H1 (cell line): ENCODE measurements around the gene VMP1. TPM values are rescaled to one million over a fixed set of nuclear protein-coding genes. Genes with fewer than 3 reads are reported as not detected.

Experiments used
- CTCF ChIA-PET: fragments of 300-600 bp; sonication (Branson Sonifier 250); formaldehyde crosslinking; loops from one replicate; lab custom pipeline; 2021; ENCODE audit not compliant: partially characterized antibody; lab: Charles Lee
- POLR2A ChIA-PET: fragments of 300-600 bp; sonication (Branson Sonifier 250); formaldehyde crosslinking; loops from one replicate; lab custom pipeline; 2021; ENCODE audit warnings: inconsistent platforms; ENCODE audit not compliant: partially characterized antibody; lab: Charles Lee
- DNase-seq, 2 experiments: peaks; one replicate each; pipeline versions ENCODE4 v3.0.0 to v3.0.0-alpha.2; 2010 to 2022; ENCODE audit warnings: low spot score in 2 of 2, low read depth in 1 of 2, mixed read lengths in 1 of 2
- FAIRE-seq: peaks from 2 replicates; lab custom pipeline; 2011; peaks lifted over from hg19 to GRCh38; lab: Jason Lieb, UNC
- H2AFZ ChIP-seq: 2 replicates; pipeline ENCODE4 v1.8.1; 2012; ENCODE audit warnings: low read length, inconsistent platforms
- H2AK5ac ChIP-seq: 2 replicates; pipeline ENCODE4 v1.6.1; 2013; ENCODE audit warnings: low read depth, low read length
- H2BK120ac ChIP-seq: replicated peaks from 2 replicates; pipeline ENCODE3; 2013; ENCODE audit warnings: low read depth, low read length, inconsistent platforms
- H2BK12ac ChIP-seq: 2 replicates; pipeline ENCODE4 v1.6.1; 2013; ENCODE audit warnings: low read depth, low read length
- H2BK15ac ChIP-seq: 2 replicates; pipeline ENCODE4 v1.6.1; 2013; ENCODE audit warnings: low read length
- H2BK20ac ChIP-seq: 2 replicates; pipeline ENCODE4 v1.6.1; 2013; ENCODE audit warnings: low read length
- H2BK5ac ChIP-seq: 2 replicates; pipeline ENCODE4 v1.6.1; 2013; ENCODE audit warnings: low read depth, low read length
- H3K14ac ChIP-seq: 2 replicates; pipeline ENCODE4 v1.6.1; 2013; ENCODE audit warnings: inconsistent platforms; ENCODE audit not compliant: insufficient read length
- H3K18ac ChIP-seq: 2 replicates; pipeline ENCODE4 v1.6.1; 2013; ENCODE audit warnings: low read length; ENCODE audit errors: extremely low read depth
- H3K23ac ChIP-seq: 2 replicates; pipeline ENCODE4 v1.6.1; 2013; ENCODE audit warnings: inconsistent platforms; ENCODE audit not compliant: insufficient read length
- H3K23me2 ChIP-seq: 2 replicates; pipeline ENCODE4 v1.6.1; 2013; ENCODE audit warnings: low read depth, low read length
- H3K27ac ChIP-seq: 2 replicates; pipeline ENCODE4 v1.6.1; 2011; ENCODE audit warnings: low read depth, low read length, inconsistent platforms
- H3K27me3 ChIP-seq, 4 experiments: replicated peaks in 1 of 4; 1 replicate in 1 of 4; 2 replicates in 3 of 4; pipeline versions ENCODE4 v1.6.1 to v1.8.1; 2011 to 2013; ENCODE audit warnings: low read length in 3 of 4, mild to moderate bottlenecking in 3 of 4, inconsistent platforms in 2 of 4, mixed read lengths in 2 of 4, moderate library complexity in 1 of 4; ENCODE audit not compliant: control insufficient read depth in 3 of 4, insufficient read depth in 3 of 4; ENCODE audit errors: extremely low read depth in 1 of 4
- H3K36me3 ChIP-seq, 4 experiments: 2 replicates each; pipeline versions ENCODE4 v1.6.1 to v1.8.1; 2011 to 2013; ENCODE audit warnings: mild to moderate bottlenecking in 4 of 4, low read length in 3 of 4, moderate library complexity in 2 of 4, control low read depth in 1 of 4, inconsistent platforms in 1 of 4; ENCODE audit not compliant: insufficient read depth in 4 of 4, control insufficient read depth in 2 of 4
- H3K4ac ChIP-seq: replicated peaks from 2 replicates; pipeline ENCODE3; 2013; ENCODE audit warnings: low read length, low read depth, mixed read lengths, inconsistent platforms; ENCODE audit not compliant: insufficient read length
- H3K4me1 ChIP-seq, 4 experiments: replicated peaks in 1 of 4; 1 replicate in 1 of 4; 2 replicates in 3 of 4; pipeline versions ENCODE4 v1.6.1 to v1.8.1; 2011 to 2013; ENCODE audit warnings: low read length in 3 of 4, inconsistent platforms in 2 of 4, mixed read lengths in 1 of 4; ENCODE audit not compliant: insufficient read depth in 4 of 4, control insufficient read depth in 3 of 4
- H3K4me2 ChIP-seq, 2 experiments: 2 replicates each; pipeline versions ENCODE4 v1.6.1 to v1.8.1; 2011 to 2013; ENCODE audit warnings: low read depth in 2 of 2, low read length in 2 of 2, control low read depth in 1 of 2, inconsistent platforms in 1 of 2, mild to moderate bottlenecking in 1 of 2; ENCODE audit not compliant: insufficient read depth in 1 of 2
- H3K4me3 ChIP-seq, 4 experiments: fragments of 200-600, 300-600 bp in 1 of 4; sonication (generic), shearing (Covaris generic), sonication (Bioruptor Twin) in 1 of 4; 2 replicates each; pipeline versions ENCODE4 v1.5.1 to v1.8.1; 2011 to 2016; ENCODE audit warnings: low read length in 4 of 4, low read depth in 3 of 4, control low read depth in 2 of 4, inconsistent platforms in 2 of 4, mild to moderate bottlenecking in 2 of 4, mixed read lengths in 1 of 4, moderate library complexity in 1 of 4; ENCODE audit not compliant: insufficient read depth in 2 of 4; ENCODE audit errors: extremely low read depth in 1 of 4
- H3K56ac ChIP-seq: replicated peaks from 2 replicates; pipeline ENCODE3; 2013; ENCODE audit warnings: low read depth, mild to moderate bottlenecking, mixed read lengths, low read length, inconsistent platforms; ENCODE audit not compliant: insufficient read length
- H3K79me1 ChIP-seq: 2 replicates; pipeline ENCODE4 v1.6.1; 2013; ENCODE audit warnings: low read depth, low read length, control low read depth
- H3K79me2 ChIP-seq, 2 experiments: 2 replicates each; pipeline versions ENCODE4 v1.6.1 to v1.8.1; 2012 to 2013; ENCODE audit warnings: low read length in 2 of 2, mild to moderate bottlenecking in 2 of 2, inconsistent platforms in 1 of 2; ENCODE audit not compliant: insufficient read depth in 2 of 2, control insufficient read depth in 1 of 2
- H3K9ac ChIP-seq, 4 experiments: replicated peaks in 1 of 4; 1 replicate in 1 of 4; 2 replicates in 3 of 4; pipeline versions ENCODE4 v1.6.1 to v1.8.1; 2011 to 2013; ENCODE audit warnings: low read depth in 3 of 4, low read length in 3 of 4, control low read depth in 2 of 4, mild to moderate bottlenecking in 2 of 4, moderate library complexity in 2 of 4, inconsistent platforms in 1 of 4; ENCODE audit errors: extremely low read depth in 1 of 4
- H3K9me3 ChIP-seq, 2 experiments: 2 replicates each; pipeline versions ENCODE4 v1.6.1 to v1.8.1; 2012 to 2013; ENCODE audit warnings: mild to moderate bottlenecking in 2 of 2, moderate library complexity in 2 of 2, control low read depth in 1 of 2, inconsistent platforms in 1 of 2, low read depth in 1 of 2, low read length in 1 of 2, mixed read lengths in 1 of 2; ENCODE audit not compliant: insufficient read depth in 2 of 2
- H4K20me1 ChIP-seq, 2 experiments: replicated peaks in 1 of 2; 2 replicates each; pipeline versions ENCODE3 to v1.8.1; 2011 to 2013; ENCODE audit warnings: inconsistent platforms in 2 of 2, low read length in 2 of 2, mild to moderate bottlenecking in 1 of 2; ENCODE audit not compliant: insufficient read depth in 2 of 2, control insufficient read depth in 1 of 2
- H4K5ac ChIP-seq: 2 replicates; pipeline ENCODE4 v1.6.1; 2013; ENCODE audit warnings: low read length, low read depth, mixed read lengths, inconsistent platforms; ENCODE audit not compliant: insufficient read length
- H4K8ac ChIP-seq: 2 replicates; pipeline ENCODE4 v1.8.0; 2013; ENCODE audit warnings: mild to moderate bottlenecking, moderate library complexity, low read length, inconsistent platforms; ENCODE audit not compliant: insufficient read depth; ENCODE audit errors: extremely low read depth
- H4K91ac ChIP-seq: replicated peaks from 2 replicates; pipeline ENCODE3; 2013; ENCODE audit warnings: low read length, mixed read lengths, inconsistent platforms; ENCODE audit not compliant: insufficient read length
- BACH1 ChIP-seq: IDR thresholded peaks from 2 replicates; pipeline ENCODE4 v1.6.1; 2012; ENCODE audit warnings: low read length, improper control_type of control experiment
- EZH2 ChIP-seq: fragments of 200-600 bp; sonication (generic); IDR thresholded peaks from 2 replicates; pipeline ENCODE4 v1.7.1; 2012; ENCODE audit warnings: low read depth, mild to moderate bottlenecking, moderate library complexity, low read length, inconsistent platforms; ENCODE audit not compliant: severe bottlenecking
- HDAC6 ChIP-seq: IDR thresholded peaks from one replicate; pipeline ENCODE4 v1.7.1; 2012; ENCODE audit warnings: low read depth, mild to moderate bottlenecking, inconsistent platforms, low read length, moderate library complexity
- RBBP5 ChIP-seq: IDR thresholded peaks from 2 replicates; pipeline ENCODE4 v1.7.1; 2012; ENCODE audit warnings: low read depth, mild to moderate bottlenecking, inconsistent platforms, low read length, moderate library complexity, borderline replicate concordance
- SIX5 ChIP-seq: IDR thresholded peaks from 2 replicates; pipeline ENCODE4 v1.6.1; 2011; ENCODE audit warnings: mild to moderate bottlenecking, low read depth, low read length
- SP1 ChIP-seq: IDR thresholded peaks from 2 replicates; pipeline ENCODE4 v1.6.1; 2011; ENCODE audit warnings: low read depth, low read length
- TAF1 ChIP-seq: IDR thresholded peaks from 2 replicates; pipeline ENCODE4 v1.6.1; 2011; ENCODE audit warnings: mild to moderate bottlenecking, low read depth, low read length
- polyA plus RNA-seq, 7 experiments: library from polyadenylated mRNA; depleted of rRNA in 3 of 7; stranded (reverse) in 5 of 7; unstranded in 2 of 7; fragments of >200 nt in 5 of 7; fragments of 200-250 nt in 2 of 7; gene quantifications; 1 replicate in 5 of 7; 2 replicates in 1 of 7; 4 replicates in 1 of 7; pipeline versions ENCODE4 v1.2.1 to v1.2.3, GENCODE V29; 2011 to 2013; ENCODE audit warnings: missing spikeins in 2 of 7, mixed read lengths in 2 of 7
- total RNA-seq: library from RNA; stranded (reverse); fragmentation: NEBNext Ultra II Directional; extraction: Animal tissue kit (Norgen Biotek cat#: 25700); gene quantifications from 2 replicates; pipeline ENCODE4 v1.2.1, GENCODE V29; 2021
- TF ChIP-seq, protein P1 (sequence below): IDR thresholded peaks from 2 replicates; pipeline ENCODE4 v1.6.1; 2011; ENCODE audit warnings: low read depth, mild to moderate bottlenecking, low read length; ENCODE audit not compliant: insufficient read depth

Gene VMP1
- total and polyA plus RNA-seq, 2 of the 8 experiments (the other 6 are each of a cell fraction or from before 2014, with no cell fraction given), result 45.0 to 92.7 TPM

DNA sequence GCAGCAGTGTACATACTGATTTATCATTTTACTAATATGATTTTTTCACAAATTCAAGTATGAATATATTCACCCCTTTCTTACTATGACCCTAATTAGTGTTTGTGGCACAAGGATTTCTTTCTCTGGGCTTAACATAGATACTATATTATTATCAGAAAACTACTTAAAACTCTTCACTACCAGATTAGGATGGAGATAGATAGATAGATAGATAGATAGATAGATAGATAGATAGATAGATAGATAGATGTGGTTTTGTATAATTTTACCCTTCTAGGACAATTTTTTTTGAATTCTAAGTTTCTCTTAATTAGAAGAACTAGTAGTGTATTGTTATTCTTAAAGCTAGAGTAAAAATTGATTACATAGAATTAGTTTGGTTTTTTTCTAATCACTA, 49.6 kb downstream of the VMP1 start:
- Histone ChIP-seq H3K18ac (no peak overlapping the region), H3K27ac (no peak overlapping the region), H3K14ac (no peak overlapping the region), H3K79me2 (no peaks in the 10 kb centered on the region), H3K23ac (no peak overlapping the region), H3K79me1 (no peaks in the 10 kb centered on the region), H3K4me3 (no peak overlapping the region), H2AFZ (no peak overlapping the region), H3K23me2 (no peaks in the 10 kb centered on the region), H4K8ac (no peak overlapping the region), H3K4me1 (peaks cover 0 to 6% (median 0%) of the 10 kb centered on the region in 4 experiments; a peak in 1 of 7 replicates), H2AK5ac (no peak overlapping the region), H3K36me3 (no peaks in the 10 kb centered on the region), H3K9me3 (no peaks in the 10 kb centered on the region), H3K4me2 (no peak overlapping the region), H2BK5ac (no peak overlapping the region), H2BK12ac (no peak overlapping the region), H4K20me1 (no peaks in the 10 kb centered on the region), H2BK15ac (no peak overlapping the region), H3K56ac (no peak overlapping the region), H3K9ac (no peak overlapping the region), H3K4ac (no peak overlapping the region), H4K5ac (no peak overlapping the region), H2BK120ac (no peak overlapping the region), H2BK20ac (no peak overlapping the region), H4K91ac (no peak overlapping the region), H3K27me3 (no peaks in the 10 kb centered on the region)
- no peak for FAIRE-seq
- TF ChIP-seq BACH1 (no peak), EZH2 (no peak), SP1 (no peak), RBBP5 (no peak), HDAC6 (no peak), SIX5 (no peak), TAF1 (no peak)
- TF ChIP-seq, protein P1, sequence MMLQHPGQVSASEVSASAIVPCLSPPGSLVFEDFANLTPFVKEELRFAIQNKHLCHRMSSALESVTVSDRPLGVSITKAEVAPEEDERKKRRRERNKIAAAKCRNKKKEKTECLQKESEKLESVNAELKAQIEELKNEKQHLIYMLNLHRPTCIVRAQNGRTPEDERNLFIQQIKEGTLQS, result no peak
- DNase-seq, result no peak
- CTCF ChIA-PET, result interaction anchor here (1.1 kb wide), 1 partner anchor 63 kb away, joined by 4 read pairs; no protein-coding TSS in a partner anchor
- POLR2A ChIA-PET, result interaction anchor here (0.7 kb wide), 1 partner anchor 324 kb away, joined by 3 read pairs; no protein-coding TSS in a partner anchor
